OCI-LY1 (cell line): ENCODE measurements around the gene UTP3.

Source experiments
- H2AFZ ChIP-seq: fragments of 200-600 bp; sonication (generic), shearing (Covaris generic); 2 replicates; pipeline ENCODE4 v1.6.0; 2014; ENCODE audit warnings: antibody characterized with exemption, mild to moderate bottlenecking, low read length
- H3F3A ChIP-seq: fragments of 200-600 bp; sonication (generic), shearing (Covaris generic); 2 replicates; pipeline ENCODE4 v1.6.0; 2014; ENCODE audit warnings: mild to moderate bottlenecking, antibody characterized with exemption, low read length, moderate library complexity; ENCODE audit not compliant: insufficient read depth
- H3K27ac ChIP-seq: fragments of 200-600 bp; sonication (generic); 2 replicates; pipeline ENCODE4 v1.5.1; 2014; ENCODE audit warnings: low read length, mixed run types, mild to moderate bottlenecking, low read depth; ENCODE audit not compliant: poor library complexity, severe bottlenecking
- H3K27me3 ChIP-seq: fragments of 200-600 bp; sonication (generic); 2 replicates; pipeline ENCODE4 v1.6.0; 2014; ENCODE audit warnings: antibody characterized with exemption, mild to moderate bottlenecking, low read length, moderate library complexity; ENCODE audit not compliant: insufficient read depth
- H3K36me3 ChIP-seq: fragments of 200-600 bp; sonication (generic); 2 replicates; pipeline ENCODE4 v1.6.1; 2014; ENCODE audit warnings: mild to moderate bottlenecking, antibody characterized with exemption, low read length, moderate library complexity, mixed read lengths; ENCODE audit not compliant: insufficient read depth
- H3K4me1 ChIP-seq: fragments of 200-600 bp; sonication (generic); 2 replicates; pipeline ENCODE4 v1.5.1; 2014; ENCODE audit warnings: mild to moderate bottlenecking, low read length, moderate library complexity; ENCODE audit not compliant: insufficient read depth, severe bottlenecking
- H3K4me2 ChIP-seq: fragments of 200-600 bp; sonication (generic), shearing (Covaris generic); 2 replicates; pipeline ENCODE4 v1.6.1; 2014; ENCODE audit warnings: low read length
- H3K4me3 ChIP-seq: fragments of 200-600 bp; sonication (generic); 2 replicates; pipeline ENCODE4 v1.5.1; 2014; ENCODE audit warnings: low read length, low read depth, mild to moderate bottlenecking, mixed read lengths; ENCODE audit not compliant: poor library complexity, severe bottlenecking
- H3K79me2 ChIP-seq: fragments of 200-600 bp; shearing (Covaris generic); 2 replicates; pipeline ENCODE4 v1.6.1; 2016; ENCODE audit warnings: mixed run types, low read length, mixed read lengths; ENCODE audit not compliant: insufficient read depth
- H3K9ac ChIP-seq: fragments of 200-600 bp; sonication (generic), shearing (Covaris generic); 2 replicates; pipeline ENCODE4 v1.6.1; 2014; ENCODE audit warnings: mild to moderate bottlenecking, low read length, mixed read lengths
- H3K9me2 ChIP-seq: fragments of 200-600 bp; sonication (generic), shearing (Covaris generic); 2 replicates; pipeline ENCODE4 v1.6.1; 2014; ENCODE audit warnings: low read depth, mild to moderate bottlenecking, low read length, mixed read lengths
- H3K9me3 ChIP-seq: fragments of 200-600 bp; shearing (Covaris generic); 2 replicates; pipeline ENCODE4 v1.6.1; 2014; ENCODE audit warnings: low read length, mixed read lengths
- H4K20me1 ChIP-seq: fragments of 200-600 bp; sonication (generic), shearing (Covaris generic); 2 replicates; pipeline ENCODE4 v1.6.0; 2016; ENCODE audit warnings: mild to moderate bottlenecking, low read length; ENCODE audit not compliant: insufficient read depth
- CTCF ChIP-seq: fragments of 200-600 bp; sonication (generic), shearing (Covaris generic); IDR thresholded peaks from 2 replicates; pipeline ENCODE4 v1.5.1; 2017; ENCODE audit warnings: mild to moderate bottlenecking, antibody characterized with exemption, low read length, moderate library complexity, mixed read lengths
- EZH2 ChIP-seq: fragments of 200-600 bp; sonication (generic), shearing (Covaris generic); IDR thresholded peaks from 2 replicates; pipeline ENCODE4 v1.8.0; 2017; ENCODE audit warnings: borderline replicate concordance, mixed run types, mild to moderate bottlenecking, antibody characterized with exemption, low read length, moderate library complexity, mixed read lengths

UTP3 gene

GRCh38 chr4:70711599-70711998, 23.3 kb downstream of the UTP3 start:
- H3K4me1 ChIP-seq: peaks cover 95% of the 10 kb centered on the region
- no peaks in the 10 kb centered on the region for H4K20me1 ChIP-seq
- H3K9me3 ChIP-seq: no peaks in the 10 kb centered on the region
- no peaks in the 10 kb centered on the region for H3K27me3 ChIP-seq
- H3K27ac ChIP-seq: peak overlapping the region; percentile 80
- no peak overlapping the region for H2AFZ ChIP-seq
- peak overlapping the region; percentile 28; the same call in 1 of the 2 replicates for H3K9ac ChIP-seq
- H3F3A ChIP-seq: no peaks in the 10 kb centered on the region
- H3K4me3 ChIP-seq: peak overlapping the region; percentile 20
- TF ChIP-seq CTCF (no peak), EZH2 (no peak)
- peaks cover 82% of the 10 kb centered on the region for H3K79me2 ChIP-seq
- H3K9me2 ChIP-seq: no peaks in the 10 kb centered on the region
- no peaks in the 10 kb centered on the region for H3K36me3 ChIP-seq
- H3K4me2 ChIP-seq: peak overlapping the region; percentile 64

- Histone ChIP-seq H3K9me3 (no peaks in the 10 kb centered on the region), H3K4me2 (peak overlapping the region; percentile 64), H3K4me1 (peaks cover 95% of the 10 kb centered on the region), H3K27ac (peak overlapping the region; percentile 80), H4K20me1 (no peaks in the 10 kb centered on the region), H3K27me3 (no peaks in the 10 kb centered on the region), H3K36me3 (no peaks in the 10 kb centered on the region), H2AFZ (no peak overlapping the region), H3K79me2 (peaks cover 82% of the 10 kb centered on the region), H3K9ac (peak overlapping the region; percentile 28; the same call in 1 of the 2 replicates), H3K9me2 (no peaks in the 10 kb centered on the region), H3F3A (no peaks in the 10 kb centered on the region), H3K4me3 (peak overlapping the region; percentile 20)
- TF ChIP-seq EZH2 (no peak), CTCF (no peak)
Observed at GRCh38 chr4:70712150-70712549, 23.8 kb downstream of the UTP3 start.

DNA sequence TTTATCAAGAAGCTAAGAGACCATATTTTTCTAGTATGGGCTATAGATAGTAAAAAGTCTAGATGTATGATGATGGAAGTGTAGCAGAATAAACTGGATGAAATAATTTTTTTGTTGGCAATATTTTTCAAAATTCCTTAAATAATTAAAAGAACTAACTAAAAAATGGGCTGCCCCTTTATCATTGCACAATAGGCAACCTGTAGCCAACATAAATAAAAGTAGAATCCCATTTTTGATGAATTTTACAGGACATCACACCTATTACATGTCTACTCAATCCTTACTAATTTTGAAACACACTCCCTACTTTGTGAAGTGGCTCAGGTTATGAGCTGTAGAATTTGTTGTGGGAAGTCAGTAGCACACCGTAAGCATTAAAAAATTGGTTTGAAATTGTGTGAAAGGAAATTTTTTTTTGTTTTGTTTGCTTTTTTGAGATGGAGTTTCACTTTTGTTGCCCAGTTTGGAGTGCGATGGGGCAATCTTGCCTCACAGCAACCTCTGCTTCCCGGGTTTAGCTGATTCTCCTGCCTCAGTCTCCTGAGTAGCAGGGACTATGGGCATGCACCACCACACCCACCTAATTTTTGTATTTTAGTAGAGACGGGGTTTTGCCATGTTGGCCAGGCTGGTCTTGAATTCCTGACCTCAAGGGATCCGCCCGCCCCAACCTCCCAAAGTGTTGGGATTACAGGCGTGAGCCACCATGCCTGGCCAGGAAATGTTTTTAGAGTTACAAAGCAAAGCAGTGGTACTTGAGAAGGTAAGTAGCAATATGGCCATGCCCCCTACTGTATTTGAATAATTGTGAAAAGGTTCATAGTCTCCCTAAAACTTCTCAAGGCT, 24.5 kb downstream of the UTP3 start:
- no peaks in the 10 kb centered on the region for H3K9me2 ChIP-seq
- H3K4me2 ChIP-seq: peak overlapping the region; percentile 64
- H2AFZ ChIP-seq: no peak overlapping the region
- no peaks in the 10 kb centered on the region for H3K9me3 ChIP-seq
- no peaks in the 10 kb centered on the region for H3K27me3 ChIP-seq
- peaks cover 80% of the 10 kb centered on the region for H3K79me2 ChIP-seq
- no peaks in the 10 kb centered on the region for H3K36me3 ChIP-seq
- H3K4me1 ChIP-seq: peaks cover 93% of the 10 kb centered on the region
- H3K4me3 ChIP-seq: peak overlapping the region; percentile 41
- TF ChIP-seq CTCF: no peak
- TF ChIP-seq EZH2: no peak
- no peaks in the 10 kb centered on the region for H4K20me1 ChIP-seq
- H3K27ac ChIP-seq: peak overlapping the region; percentile 80
- peak overlapping the region; percentile 20; the same call in 1 of the 2 replicates for H3K9ac ChIP-seq
- H3F3A ChIP-seq: no peaks in the 10 kb centered on the region
